DND-41 (cell line): ENCODE data around the gene GOLGA8R.
"Not testable (repeated sequence)": the region's sequence is repeated elsewhere in the genome, so short reads cannot be mapped to it uniquely, and the experiment has no call there.

Source experiments
- ATAC-seq: fragments of 200-7000 bp; cut with Tn5 transposase; 3 replicates; pipeline ENCODE4 v1.9.1; 2021; ENCODE audit warnings: low read depth; ENCODE audit not compliant: insufficient read depth
- DNase-seq: peaks from one replicate; pipeline ENCODE4 v3.0.0-alpha.2; 2020
- H2AFZ ChIP-seq: 2 replicates; pipeline ENCODE4 v1.6.0; 2012; ENCODE audit warnings: low read depth, low read length
- H3K27ac ChIP-seq: 2 replicates; pipeline ENCODE4 v1.5.1; 2012; ENCODE audit warnings: low read length, inconsistent platforms
- H3K27me3 ChIP-seq: fragments of 200-600 bp; sonication (generic); 2 replicates; pipeline ENCODE4 v1.6.0; 2012; ENCODE audit warnings: low read length, mild to moderate bottlenecking, inconsistent platforms; ENCODE audit not compliant: insufficient read depth, poor library complexity
- H3K36me3 ChIP-seq: 2 replicates; pipeline ENCODE4 v1.5.1; 2012; ENCODE audit warnings: low read length, inconsistent platforms; ENCODE audit not compliant: insufficient read depth
- H3K4me1 ChIP-seq: 2 replicates; pipeline ENCODE4 v1.5.1; 2012; ENCODE audit warnings: mild to moderate bottlenecking, low read length; ENCODE audit not compliant: insufficient read depth
- H3K4me2 ChIP-seq: 2 replicates; pipeline ENCODE4 v1.6.0; 2012; ENCODE audit warnings: mild to moderate bottlenecking, moderate library complexity, low read length, inconsistent platforms; ENCODE audit not compliant: insufficient read depth
- H3K4me3 ChIP-seq, 2 experiments: fragments of 200-600 bp in 1 of 2; shearing (Covaris generic) in 1 of 2; 2 replicates each; pipeline ENCODE4 v1.5.1; 2012 to 2016; ENCODE audit warnings: inconsistent platforms in 2 of 2, low read length in 2 of 2, mild to moderate bottlenecking in 2 of 2, low read depth in 1 of 2, moderate library complexity in 1 of 2
- H3K79me2 ChIP-seq: 2 replicates; pipeline ENCODE4 v1.6.0; 2012; ENCODE audit warnings: low read length, inconsistent platforms; ENCODE audit not compliant: insufficient read depth
- H3K9ac ChIP-seq: 2 replicates; pipeline ENCODE4 v1.6.0; 2012; ENCODE audit warnings: low read depth, mild to moderate bottlenecking, inconsistent platforms, low read length, moderate library complexity
- H3K9me3 ChIP-seq: 2 replicates; pipeline ENCODE4 v1.5.1; 2012; ENCODE audit warnings: low read length, moderate library complexity, mild to moderate bottlenecking, inconsistent platforms; ENCODE audit not compliant: insufficient read depth, severe bottlenecking
- H4K20me1 ChIP-seq: 2 replicates; pipeline ENCODE4 v1.6.0; 2012; ENCODE audit warnings: low read length; ENCODE audit not compliant: insufficient read depth

Gene GOLGA8R

DNA sequence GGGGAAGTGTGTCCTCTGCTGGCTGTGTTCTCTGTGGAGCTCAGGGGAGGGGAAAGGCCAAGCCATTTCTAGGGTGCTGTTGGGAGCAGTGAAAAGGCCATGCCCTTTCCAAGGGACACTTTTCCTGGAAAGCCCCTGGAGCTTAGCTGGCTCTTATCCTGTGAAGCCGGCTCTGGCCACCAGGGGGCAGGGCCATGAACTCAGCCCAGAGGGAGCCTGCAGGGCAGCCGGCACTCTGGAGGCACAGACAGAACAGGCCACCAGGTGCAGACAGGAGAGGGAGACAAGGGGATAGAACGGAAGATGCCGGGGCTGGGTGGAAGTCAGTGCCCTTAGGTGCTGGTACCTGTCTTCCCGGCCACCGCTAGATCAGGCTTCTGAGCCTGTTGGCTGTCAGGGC, 15.1 kb downstream of the GOLGA8R start:
- DNase-seq: peak; percentile 62
- not testable (repeated sequence) for H4K20me1 ChIP-seq, H3K27ac ChIP-seq, H3K79me2 ChIP-seq, H3K36me3 ChIP-seq, H3K9me3 ChIP-seq, H3K9ac ChIP-seq, H2AFZ ChIP-seq, H3K4me2 ChIP-seq, H3K27me3 ChIP-seq, H3K4me1 ChIP-seq, H3K4me3 ChIP-seq
- peak; percentile 74 for ATAC-seq

DNA sequence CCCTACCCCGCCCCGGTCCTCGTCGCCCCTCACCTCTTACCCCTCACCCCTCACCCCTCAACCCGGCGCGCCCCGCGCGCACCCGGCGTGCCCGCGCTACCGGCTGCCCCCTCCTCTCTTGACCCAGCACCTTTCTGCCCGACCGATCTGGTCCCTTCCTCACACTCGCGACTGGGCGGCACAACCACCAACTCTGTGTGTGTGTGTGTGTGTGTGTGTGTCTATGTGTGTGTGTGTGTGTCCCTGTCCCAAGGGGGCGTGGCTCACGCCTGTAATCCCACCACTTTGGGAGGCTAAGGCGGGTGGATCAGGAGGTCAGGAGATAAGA, 20.4 kb downstream of the GOLGA8R start:
- not testable (repeated sequence) for H3K4me3 ChIP-seq, H3K27me3 ChIP-seq, H3K9ac ChIP-seq, H3K36me3 ChIP-seq, H4K20me1 ChIP-seq, H3K27ac ChIP-seq, DNase-seq, H3K4me2 ChIP-seq, H2AFZ ChIP-seq, H3K9me3 ChIP-seq, H3K79me2 ChIP-seq, H3K4me1 ChIP-seq
- peak; percentile 55; the same call in 2 of the 3 replicates for ATAC-seq

DNA sequence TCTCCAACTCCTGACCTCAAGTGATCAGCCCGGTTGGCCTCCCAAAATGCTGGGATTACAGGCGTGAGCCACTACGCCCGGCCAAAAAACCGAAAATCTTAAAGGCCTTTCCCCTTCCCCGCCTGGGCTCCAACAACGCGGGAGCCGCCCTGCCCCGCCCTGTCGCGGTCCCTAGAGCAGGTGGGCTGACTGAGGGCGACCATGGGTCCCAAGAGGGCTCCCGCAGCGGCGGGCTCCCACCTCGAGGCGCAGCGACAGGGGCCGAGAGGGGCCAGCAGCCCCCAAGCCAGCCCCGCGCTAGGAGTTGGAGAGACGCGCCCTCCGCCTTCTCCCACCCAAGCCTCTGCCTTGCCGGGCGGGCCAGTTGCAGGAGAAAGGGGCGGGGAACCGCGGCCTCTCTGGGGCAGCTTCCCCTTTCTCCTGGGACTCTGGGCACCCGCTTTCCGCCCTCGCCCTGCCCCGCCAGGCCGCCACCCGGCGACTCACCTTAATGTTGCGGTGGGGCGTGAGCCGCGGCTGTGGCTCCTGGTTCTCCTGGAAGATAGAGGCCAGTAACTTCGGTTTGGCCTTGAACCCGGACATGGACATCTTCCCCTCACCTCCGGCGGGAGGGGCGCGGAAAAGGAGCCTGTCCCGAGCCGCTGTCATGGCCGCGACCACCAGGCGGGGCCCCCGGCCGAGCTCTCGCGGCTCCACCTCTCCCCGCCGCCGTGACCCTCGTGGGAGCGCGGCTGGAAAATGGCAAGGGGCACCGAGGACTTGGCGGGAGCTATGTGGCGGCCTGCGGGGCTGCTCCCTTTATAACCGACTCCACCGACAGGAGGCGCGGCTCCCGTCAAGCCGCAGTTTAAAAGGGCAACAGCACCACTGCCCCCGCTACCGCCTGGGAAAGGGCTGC, 21.0 kb downstream of the GOLGA8R start, which contains the start of gene CHRFAM7A:
Gene CHRFAM7A, minus strand, starts transcription at position 775 of the 898 bp plus-strand sequence. CDS start 10,189 bp downstream, outside the sequence.
- H3K9ac ChIP-seq, H3K9me3 ChIP-seq, H4K20me1 ChIP-seq, H3K4me1 ChIP-seq, H3K4me2 ChIP-seq, H3K4me3 ChIP-seq, DNase-seq, H3K36me3 ChIP-seq, H3K27me3 ChIP-seq, H2AFZ ChIP-seq, H3K27ac ChIP-seq, H3K79me2 ChIP-seq: not testable (repeated sequence)
- peak; percentile 70 for ATAC-seq

DNA sequence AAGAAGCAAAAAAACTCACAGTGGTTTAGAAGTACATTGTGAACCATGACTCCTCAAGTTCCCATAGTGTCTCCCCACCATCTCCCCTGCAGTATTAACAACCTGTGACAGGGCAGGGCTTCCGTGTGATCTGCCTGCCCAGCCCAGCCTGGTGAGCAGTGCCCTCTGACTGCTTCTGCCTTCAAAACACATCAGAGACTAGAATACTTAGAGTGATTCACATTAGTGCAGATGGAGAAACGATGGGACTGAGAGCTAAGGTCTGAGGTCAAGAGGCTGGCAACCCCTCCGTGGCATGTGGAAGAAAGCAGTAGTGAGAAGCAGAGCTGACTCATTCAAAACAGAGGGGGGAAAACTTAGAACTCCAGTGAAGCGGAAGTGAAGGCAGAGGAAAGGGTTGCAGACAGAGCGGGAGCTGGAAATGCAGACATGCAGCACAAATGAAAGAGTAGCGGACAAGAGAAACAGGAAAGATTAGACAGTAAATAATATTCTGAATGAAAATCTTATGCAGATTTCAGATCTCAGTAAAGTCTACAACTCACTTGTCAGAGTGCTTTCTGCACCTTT, 27.7 kb downstream of the GOLGA8R start:
- H3K36me3 ChIP-seq, DNase-seq, H3K4me2 ChIP-seq: not testable (repeated sequence)

DNA sequence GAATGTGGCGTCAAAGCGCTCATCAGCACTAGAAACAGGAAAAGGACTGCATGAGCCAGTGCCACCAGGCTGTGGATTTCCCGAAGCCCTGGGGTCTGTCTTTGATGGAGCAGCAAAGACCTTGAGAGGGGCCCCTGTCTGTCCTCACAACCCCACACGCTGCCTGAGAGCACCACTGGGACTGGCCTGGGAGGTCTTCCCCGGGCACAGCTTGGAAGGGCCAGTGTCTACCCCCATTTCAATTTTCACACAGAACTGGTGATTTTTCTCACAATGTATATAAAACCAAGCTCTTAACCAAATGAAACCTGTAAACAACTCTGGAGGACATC, 37.0 kb downstream of the GOLGA8R start:
- H3K9me3 ChIP-seq, DNase-seq, H3K36me3 ChIP-seq, H3K9ac ChIP-seq, ATAC-seq, H3K27ac ChIP-seq, H3K27me3 ChIP-seq, H3K4me2 ChIP-seq, H4K20me1 ChIP-seq, H2AFZ ChIP-seq, H3K4me1 ChIP-seq, H3K4me3 ChIP-seq, H3K79me2 ChIP-seq: not testable (repeated sequence)

More for the DNA sequence above, 27.7 kb downstream of the GOLGA8R start:
- H3K9ac ChIP-seq, H3K27me3 ChIP-seq, ATAC-seq, H3K79me2 ChIP-seq, H4K20me1 ChIP-seq, H3K4me3 ChIP-seq, H2AFZ ChIP-seq, H3K27ac ChIP-seq, H3K9me3 ChIP-seq, H3K4me1 ChIP-seq: not testable (repeated sequence)

DNA sequence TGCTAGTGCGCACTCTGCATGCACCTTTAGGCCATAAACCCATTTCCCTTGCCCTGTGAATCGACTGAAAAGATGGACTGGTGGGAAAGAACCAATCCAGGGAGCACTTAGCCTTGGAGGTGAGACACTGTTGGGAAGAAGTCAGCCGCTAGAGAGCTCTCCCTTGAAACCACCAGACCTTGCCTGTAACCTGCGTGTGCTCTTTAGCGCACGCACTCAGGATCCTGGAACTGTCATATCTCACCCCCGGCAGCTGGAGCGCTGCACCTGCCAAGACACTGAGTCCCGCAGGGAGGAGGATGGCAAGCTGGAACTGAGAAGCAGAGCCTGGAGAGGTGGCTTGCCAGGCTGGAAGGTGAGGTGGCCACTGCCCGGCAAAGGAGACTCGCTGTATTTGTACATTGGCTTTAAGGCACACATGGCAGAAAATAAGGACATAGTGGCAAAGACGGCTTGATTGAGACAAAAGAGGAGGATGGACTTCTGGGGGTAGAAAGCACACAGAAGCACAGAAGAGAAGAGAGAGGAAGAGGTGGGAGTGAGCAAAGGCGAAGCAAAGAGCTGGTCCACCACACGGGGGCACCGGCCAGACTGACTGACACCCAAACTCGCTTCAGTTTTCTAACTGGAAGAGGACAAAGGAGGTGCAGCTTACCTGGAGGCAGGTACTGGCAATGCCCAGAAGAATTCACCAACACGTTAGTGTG, 37.5 kb downstream of the GOLGA8R start:
- ATAC-seq, H3K79me2 ChIP-seq, H2AFZ ChIP-seq, DNase-seq, H3K9ac ChIP-seq, H3K36me3 ChIP-seq, H3K4me2 ChIP-seq, H3K27ac ChIP-seq, H3K27me3 ChIP-seq, H3K4me3 ChIP-seq, H3K4me1 ChIP-seq, H4K20me1 ChIP-seq, H3K9me3 ChIP-seq: not testable (repeated sequence)

DNA sequence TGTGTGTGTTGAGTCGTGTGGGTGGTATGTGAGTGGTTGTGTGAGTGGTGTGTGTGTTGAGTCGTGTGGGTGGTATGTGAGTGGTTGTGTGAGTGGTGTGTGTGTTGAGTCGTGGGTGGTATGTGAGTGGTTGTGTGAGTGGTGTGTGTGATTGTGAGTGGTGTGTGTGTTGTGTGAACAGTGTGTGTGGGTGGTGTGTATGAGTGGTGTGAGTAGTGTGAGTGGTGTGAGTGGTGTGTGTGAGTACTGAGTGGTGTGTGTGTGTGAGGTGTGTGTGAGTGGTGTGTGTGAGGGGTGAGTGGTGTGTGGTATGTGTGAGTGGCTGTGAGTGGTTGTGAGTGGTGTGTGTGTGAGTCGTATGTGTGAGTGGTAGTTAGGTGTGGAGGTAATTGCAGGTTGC, 38.2 kb downstream of the GOLGA8R start:
- not testable (repeated sequence) for H2AFZ ChIP-seq, H3K9me3 ChIP-seq, ATAC-seq, H3K79me2 ChIP-seq, H3K27me3 ChIP-seq, H3K4me3 ChIP-seq, H3K36me3 ChIP-seq, H4K20me1 ChIP-seq, H3K4me1 ChIP-seq, H3K9ac ChIP-seq, H3K27ac ChIP-seq, H3K4me2 ChIP-seq, DNase-seq

DNA sequence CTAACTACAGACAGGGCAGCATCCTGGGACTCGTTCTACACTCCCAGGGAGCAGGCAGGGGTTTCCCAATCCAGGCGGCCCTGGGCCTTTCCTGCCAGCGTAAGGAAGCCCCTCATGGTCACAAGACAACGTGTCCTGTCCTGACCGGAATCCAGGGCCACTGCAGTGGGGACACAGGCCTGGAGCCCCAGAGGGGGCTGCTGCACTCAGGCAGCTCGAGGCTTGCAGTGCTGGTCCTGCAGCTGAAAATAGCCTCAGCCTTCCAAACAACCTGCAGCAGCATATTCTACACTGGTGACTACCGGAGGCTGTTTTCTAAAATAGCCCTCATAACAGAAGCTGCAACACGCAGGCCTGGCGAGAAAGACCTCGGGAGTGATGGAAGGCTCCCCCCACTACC, 39.2 kb downstream of the GOLGA8R start:
- ATAC-seq, H4K20me1 ChIP-seq, H3K9ac ChIP-seq, H3K4me2 ChIP-seq, H3K27me3 ChIP-seq, H2AFZ ChIP-seq, H3K4me1 ChIP-seq, H3K27ac ChIP-seq, H3K4me3 ChIP-seq, H3K9me3 ChIP-seq, H3K36me3 ChIP-seq, DNase-seq, H3K79me2 ChIP-seq: not testable (repeated sequence)
